Left lobe of liver (tissue), 2 donors: ENCODE data around the gene OVCA2. TPM values are rescaled to one million over a fixed set of nuclear protein-coding genes. Genes with fewer than 3 reads are reported as not detected.
"Not testable (repeated sequence)": the region's sequence is repeated elsewhere in the genome, so short reads cannot be mapped to it uniquely, and the experiment has no call there.

Source experiments
- ATAC-seq: fragments of 200-7000 bp; cut with Tn5 transposase; one replicate; pipeline ENCODE4 v1.9.1; 2020; ENCODE audit warnings: mild to moderate bottlenecking, moderate library complexity
- DNase-seq: peaks from one replicate; pipeline ENCODE4 v3.0.0-alpha.2; 2020; ENCODE audit warnings: low spot score
- total RNA-seq: library from RNA; stranded (reverse); gene quantifications from one replicate; pipeline ENCODE4 v1.2.1, GENCODE V29; 2021
- donor health status: DM: no; HTN: no; CAD: no; lungs with moderate emphysema.
- donor health status: DM: no; HTN: yes; CAD: no.

OVCA2 gene
- total RNA-seq, 1 donor from 2014 or later = 15.3 TPM

DNA sequence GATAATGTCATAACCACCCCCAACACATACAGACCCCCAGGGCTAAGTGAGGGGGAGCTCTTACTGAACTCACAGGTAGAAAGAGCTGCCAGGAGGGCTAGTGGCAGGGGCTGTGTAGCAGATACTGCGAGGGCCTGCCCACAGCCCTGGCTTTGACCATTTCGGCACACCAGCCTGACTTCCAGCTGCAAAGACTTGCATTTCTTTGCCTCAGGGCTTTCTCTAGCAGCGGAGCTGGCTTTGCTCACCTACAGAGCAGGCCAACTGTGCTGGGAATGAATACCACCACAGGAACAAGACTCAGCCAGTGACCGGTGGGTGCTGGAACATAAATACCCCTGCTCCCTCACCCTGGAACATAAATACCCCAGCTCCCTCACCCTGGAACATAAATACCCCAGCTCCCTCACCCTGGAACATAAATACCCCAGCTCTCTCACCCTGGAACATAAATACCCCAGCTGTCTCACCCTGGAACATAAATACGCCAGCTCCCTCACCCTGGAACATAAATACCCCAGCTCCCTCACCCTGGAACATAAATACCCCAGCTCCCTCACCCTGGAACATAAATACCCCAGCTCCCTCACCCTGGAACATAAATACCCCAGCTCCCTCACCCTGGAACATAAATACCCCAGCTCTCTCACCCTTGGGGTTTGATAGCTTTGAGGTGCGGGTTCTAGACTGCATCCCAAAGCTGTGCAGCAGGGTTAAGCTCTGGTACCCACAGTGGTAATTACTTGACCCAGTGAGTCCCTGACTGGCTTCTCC, 28.4 kb upstream of the OVCA2 start:
- not testable (repeated sequence) for DNase-seq, ATAC-seq

GRCh38 chr17:2013994-2014317, 27.9 kb upstream of the OVCA2 start:
- no peak for ATAC-seq
- DNase-seq = no peak

DNA sequence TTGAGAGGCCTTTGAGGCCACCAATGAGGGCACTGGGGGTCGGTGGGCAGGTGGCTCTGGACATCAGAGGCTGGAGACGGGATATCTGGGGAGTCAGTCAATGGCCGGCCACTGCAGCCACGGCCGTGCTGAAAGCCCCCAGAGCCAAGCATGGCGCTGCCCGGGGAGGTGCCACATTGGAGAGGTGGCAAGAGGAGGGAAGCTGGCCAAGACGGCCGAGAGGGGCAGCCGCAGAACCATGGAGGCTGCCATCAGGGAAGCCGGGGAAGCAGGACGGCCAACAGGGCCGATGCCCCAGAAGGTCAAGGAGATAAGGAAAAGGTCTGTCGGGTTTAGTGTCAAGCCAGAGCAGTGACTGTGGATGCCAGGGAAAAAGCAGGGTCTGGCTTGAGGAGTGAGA, 26.5 kb upstream of the OVCA2 start:
- ATAC-seq (no peak), DNase-seq (no peak)

DNA sequence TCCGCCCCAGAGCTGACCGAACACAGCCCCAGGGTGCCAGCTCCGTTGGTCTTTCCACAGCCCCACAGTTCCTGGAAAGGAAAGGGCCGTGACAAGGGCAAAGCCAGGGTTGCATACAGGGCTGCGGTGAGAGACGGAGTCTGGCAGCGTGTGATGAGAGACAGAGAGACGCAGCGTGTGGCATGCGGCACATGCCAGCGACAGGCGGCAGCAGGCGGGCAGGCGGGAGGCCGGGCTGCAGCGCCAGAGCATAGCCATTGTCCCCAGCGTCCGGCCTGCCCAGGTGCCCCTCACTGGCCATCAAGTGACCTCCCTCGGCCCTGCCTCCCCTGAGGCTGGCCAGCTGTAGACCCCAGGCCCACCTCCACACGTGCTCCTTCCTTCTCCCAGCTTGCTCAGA, 25.3 kb upstream of the OVCA2 start:
- ATAC-seq (no peak), DNase-seq (no peak)

DNA sequence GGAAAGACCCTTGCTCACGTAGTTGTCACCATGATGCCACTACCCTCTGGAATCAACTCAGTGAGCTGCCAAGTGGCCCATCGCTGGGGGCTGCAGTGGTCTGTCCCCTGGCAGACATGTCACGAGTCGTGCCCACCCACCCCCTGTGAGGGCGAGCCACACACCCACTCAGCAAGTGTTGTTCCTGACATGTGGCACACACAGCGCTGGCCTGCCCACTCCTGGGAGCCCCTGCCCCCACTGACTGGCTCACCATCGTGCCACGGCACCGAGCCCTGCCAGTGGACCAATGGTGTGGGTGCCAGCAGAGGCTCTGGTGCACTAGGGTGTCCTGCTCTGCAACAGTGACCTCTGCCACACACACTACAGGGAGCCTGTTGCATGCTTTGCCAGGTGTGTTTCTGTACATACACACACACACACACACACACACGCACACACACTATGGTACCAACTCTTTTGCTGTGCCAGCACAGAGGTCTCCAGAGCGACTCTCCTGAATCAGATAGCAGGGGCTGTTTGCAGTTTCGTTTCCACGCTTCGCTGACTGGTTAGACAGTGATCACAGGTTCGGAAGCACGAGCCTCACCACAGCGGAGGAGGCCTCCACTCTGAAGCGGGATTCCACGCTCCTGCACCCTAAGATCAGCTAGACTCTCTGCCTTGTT, 24.4 kb upstream of the OVCA2 start:
- DNase-seq (peak; percentile 65), ATAC-seq (peak; percentile 81)

- no peak for DNase-seq
- ATAC-seq = peak; percentile 5
Measured at GRCh38 chr17:2018716-2019510, 22.9 kb upstream of the OVCA2 start.

GRCh38 chr17:2019723-2020122, 22.1 kb upstream of the OVCA2 start:
- DNase-seq (no peak), ATAC-seq (no peak)

- no peak for ATAC-seq
- DNase-seq = no peak
Measured at GRCh38 chr17:2020721-2021120, 21.1 kb upstream of the OVCA2 start.

DNA sequence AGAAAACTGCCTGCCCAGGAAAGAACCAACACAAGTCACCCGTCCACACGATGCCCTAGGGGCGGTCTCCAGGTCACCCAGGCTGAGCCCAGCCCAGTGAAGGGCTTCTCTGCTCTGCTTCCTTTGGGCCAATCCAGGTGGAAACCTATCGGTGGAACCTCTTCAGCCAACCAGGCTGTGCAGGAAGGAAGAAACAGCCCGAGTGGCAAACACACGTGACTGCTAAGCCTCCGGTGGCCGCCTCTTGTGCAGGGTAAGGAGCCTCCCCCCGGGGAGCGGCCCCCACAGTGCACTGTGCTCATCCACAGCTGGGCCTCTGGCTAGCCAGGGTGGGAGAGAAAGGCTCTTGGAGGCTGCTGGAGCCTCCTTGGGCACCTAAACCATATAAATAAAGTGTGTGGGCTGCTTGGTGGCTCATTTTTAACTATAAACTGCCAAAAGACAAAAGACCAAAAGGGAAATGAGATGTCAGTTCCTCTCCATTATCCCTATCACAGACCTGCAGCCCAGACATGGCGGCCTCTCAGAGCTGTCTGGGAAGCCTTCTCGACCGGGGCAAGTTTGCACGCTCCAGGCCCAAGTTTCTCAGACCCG, 19.1 kb upstream of the OVCA2 start:
- ATAC-seq = no peak
- no peak for DNase-seq

DNA sequence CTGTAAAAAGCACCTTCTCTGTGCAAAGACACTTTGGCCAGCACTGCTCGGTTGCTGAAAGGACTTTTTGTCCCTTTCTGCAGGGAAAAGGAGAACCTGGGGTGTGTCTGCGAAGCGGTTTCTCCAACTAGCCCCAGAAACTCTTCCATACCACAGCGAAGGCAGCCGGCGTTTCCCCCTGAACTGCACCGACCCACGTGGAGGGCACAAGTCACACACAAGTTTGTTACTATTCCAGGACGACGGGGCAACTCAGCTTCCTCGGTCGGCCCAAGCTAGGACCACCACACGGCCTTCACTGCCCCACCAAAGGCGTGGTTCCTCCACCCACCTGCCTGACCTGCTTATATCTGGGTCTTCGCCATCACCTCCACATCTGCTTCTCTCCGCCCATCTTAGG, 18.6 kb upstream of the OVCA2 start:
- ATAC-seq (no peak), DNase-seq (no peak)

- DNase-seq (peak; percentile 73), ATAC-seq (peak; percentile 45)
Measured at GRCh38 chr17:2023692-2024571, 17.9 kb upstream of the OVCA2 start.

DNA sequence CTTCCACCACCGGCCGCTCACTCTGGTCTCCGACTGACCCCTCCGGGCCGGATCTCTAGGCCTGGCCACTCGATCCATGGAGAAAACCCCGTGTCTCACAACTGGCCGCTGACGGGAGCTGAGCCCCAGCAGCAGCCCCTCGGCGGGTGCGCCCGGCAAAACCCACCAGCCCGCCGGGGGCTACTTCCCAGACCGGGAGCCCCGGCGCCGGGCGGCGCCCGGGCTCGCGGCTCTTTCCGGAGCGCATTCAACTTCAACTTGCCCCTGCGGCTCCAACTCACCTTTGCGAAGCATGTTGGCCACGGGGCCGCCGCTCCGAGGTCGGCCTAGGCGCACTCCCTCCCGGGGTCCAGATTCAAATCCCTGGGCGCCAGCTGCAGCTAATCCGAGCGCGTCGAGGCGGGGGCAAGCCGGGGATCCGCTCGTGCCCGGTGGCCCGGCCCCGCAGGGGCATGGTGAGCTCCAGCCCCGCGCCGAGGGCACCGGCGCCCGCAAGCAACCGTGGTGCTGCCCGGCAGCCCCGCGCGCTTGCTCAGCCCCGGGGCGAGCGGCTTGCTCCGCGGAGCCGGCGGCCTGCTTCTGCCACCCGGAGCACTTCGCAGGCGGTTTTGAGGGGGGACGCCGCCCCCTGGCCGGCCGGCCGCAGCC, 17.1 kb upstream of the OVCA2 start:
- ATAC-seq = peak; percentile 22
- no peak for DNase-seq

DNA sequence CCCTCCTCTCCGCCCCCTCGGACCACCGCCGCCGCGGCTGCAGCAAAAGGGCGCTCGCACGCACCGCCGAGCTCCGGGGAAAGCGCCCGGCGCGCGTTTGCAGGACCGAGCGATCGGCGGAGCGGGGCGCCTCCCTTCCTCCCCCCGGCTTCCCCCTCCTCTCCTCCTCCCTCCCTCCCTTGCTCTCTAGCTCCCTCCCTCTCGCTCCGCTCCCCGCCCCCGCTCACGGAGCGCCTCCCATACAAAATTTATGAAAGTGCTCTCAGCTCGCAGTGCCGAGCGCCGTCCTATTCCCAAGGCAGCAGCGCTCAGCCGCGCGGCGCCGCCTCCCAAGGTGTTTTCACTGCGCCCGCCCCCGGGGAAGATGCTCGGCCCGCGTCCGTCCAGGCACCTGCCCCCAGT, 16.6 kb upstream of the OVCA2 start, which contains the start of gene RTN4RL1:
Gene RTN4RL1 (minus strand): TSS at position 115 of the 402 bp plus-strand sequence. CDS start 469 bp downstream, outside the sequence.
- ATAC-seq = peak; percentile 67
- DNase-seq = peak; percentile 76

- DNase-seq (peak; percentile 77), ATAC-seq (peak; percentile 62)
Measured at GRCh38 chr17:2025622-2026309, 16.1 kb upstream of the OVCA2 start.

- ATAC-seq = no peak
- no peak for DNase-seq
Measured at GRCh38 chr17:2027528-2028233, 14.1 kb upstream of the OVCA2 start.

DNA sequence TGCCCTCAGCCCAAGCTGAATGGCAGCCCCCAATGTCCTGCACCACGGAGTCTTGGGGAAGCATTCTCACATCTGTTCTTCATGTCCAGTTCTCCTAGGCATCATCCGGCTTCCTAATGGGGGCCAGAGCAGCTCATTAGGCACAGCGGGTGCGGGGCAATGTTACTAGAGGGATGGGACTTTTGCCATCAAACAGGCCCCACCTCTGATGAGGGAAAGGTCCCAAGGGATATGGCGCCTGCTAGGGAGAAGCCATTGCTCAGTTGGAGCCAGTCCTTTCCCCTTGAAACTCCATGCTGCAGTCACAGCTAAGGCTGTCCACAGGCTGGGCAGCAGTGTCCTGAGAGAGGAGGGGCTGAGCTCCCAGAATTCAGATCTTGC, 13.6 kb upstream of the OVCA2 start:
- no peak for ATAC-seq
- DNase-seq = no peak

- ATAC-seq = no peak
Measured at GRCh38 chr17:2028737-2029136, 13.1 kb upstream of the OVCA2 start.

DNA sequence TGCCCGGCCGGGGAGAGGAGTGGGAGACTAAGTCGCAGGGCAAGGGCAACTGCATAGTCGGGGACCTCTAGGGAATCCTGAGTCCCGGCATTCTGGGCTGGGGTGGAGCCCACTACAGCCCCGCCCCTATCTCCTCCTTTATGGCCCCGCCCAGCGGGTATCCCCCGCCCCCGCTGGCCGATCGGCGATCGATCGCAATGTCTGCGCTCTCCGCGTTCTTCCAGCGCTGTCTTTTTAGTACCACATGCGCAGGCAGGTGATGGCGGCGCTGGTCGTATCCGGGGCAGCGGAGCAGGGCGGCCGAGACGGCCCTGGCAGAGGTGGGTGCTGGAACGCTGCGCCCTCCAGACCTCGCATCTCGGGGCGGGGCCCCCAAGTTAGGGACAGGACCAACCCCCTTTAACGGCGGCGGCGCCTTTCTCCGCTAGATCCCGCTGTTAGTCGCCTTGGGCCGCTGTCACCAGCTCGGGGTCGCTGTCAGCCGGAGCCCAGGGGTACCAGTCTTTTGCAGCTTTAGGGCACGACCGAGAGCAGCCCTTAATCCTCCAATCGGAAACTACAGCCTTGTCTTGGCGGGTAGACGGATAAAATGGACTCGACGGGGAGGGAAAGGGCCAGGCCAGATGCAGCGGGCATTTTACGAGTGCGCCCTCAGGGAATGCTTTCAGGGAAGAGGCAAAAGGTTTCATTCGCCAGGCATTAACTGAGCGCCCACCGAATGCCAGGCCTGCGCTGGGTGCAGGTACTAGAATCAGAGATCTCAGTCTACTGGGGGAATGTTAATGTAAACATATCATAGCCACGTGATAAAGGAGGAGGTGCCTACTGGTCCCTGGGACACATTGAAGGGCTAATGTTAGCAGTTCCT, 11.7 kb upstream of the OVCA2 start, which contains the start of gene DPH1:
Gene DPH1 (plus strand): TSS at position 243 of the 868 bp plus-strand sequence. CDS start 17 bp downstream, at position 260.
- DNase-seq = peak; percentile 90
- peak; percentile 81 for ATAC-seq

More at GRCh38 chr17:2028737-2029136, 13.1 kb upstream of the OVCA2 start:
- DNase-seq = no peak
